Endothelial cell of umbilical vein (primary cell): ENCODE results near the gene TMEFF2.

Experiments used
- CTCF ChIP-seq, 2 donors: IDR thresholded peaks; 1 replicate in 1 of 2; 2 replicates in 1 of 2; pipeline ENCODE4 v1.5.1; 2011; ENCODE audit warnings: low read length in 2 of 2, mild to moderate bottlenecking in 2 of 2, moderate library complexity in 2 of 2, control low read depth in 1 of 2, inconsistent platforms in 1 of 2, low read depth in 1 of 2; ENCODE audit not compliant: insufficient read depth in 1 of 2; ENCODE audit errors: extremely low read depth in 1 of 2
- EZH2 ChIP-seq: IDR thresholded peaks from 2 replicates; pipeline ENCODE4 v1.6.1; 2012; ENCODE audit warnings: borderline replicate concordance, low read depth, mild to moderate bottlenecking, moderate library complexity, low read length, inconsistent platforms; ENCODE audit not compliant: severe bottlenecking
- GATA2 ChIP-seq: IDR thresholded peaks from 2 replicates; pipeline ENCODE4 v1.7.0; 2011; ENCODE audit warnings: low read depth, mild to moderate bottlenecking, moderate library complexity, mixed read lengths, low read length; ENCODE audit not compliant: insufficient read length, insufficient read depth
- JUN ChIP-seq: IDR thresholded peaks from 2 replicates; pipeline ENCODE4 v1.6.1; 2011; ENCODE audit warnings: borderline replicate concordance, low read depth; ENCODE audit not compliant: insufficient read length, insufficient read depth
- MAX ChIP-seq: IDR thresholded peaks from 2 replicates; pipeline ENCODE4 v1.6.1; 2011; ENCODE audit not compliant: insufficient read depth, insufficient read length
- MYC ChIP-seq: IDR thresholded peaks from one replicate; pipeline ENCODE4 v1.6.1; 2011; ENCODE audit warnings: mild to moderate bottlenecking, low read depth, low read length
- POLR2A ChIP-seq: IDR thresholded peaks from 2 replicates; pipeline ENCODE4 v1.6.1; 2012; ENCODE audit warnings: low read depth, mild to moderate bottlenecking, control low read depth, low read length
- POLR2AphosphoS5 ChIP-seq: IDR thresholded peaks from 2 replicates; pipeline ENCODE4 v1.6.1; 2012; ENCODE audit warnings: low read depth, mild to moderate bottlenecking, control low read depth, low read length, moderate library complexity; ENCODE audit not compliant: insufficient read depth

DNA sequence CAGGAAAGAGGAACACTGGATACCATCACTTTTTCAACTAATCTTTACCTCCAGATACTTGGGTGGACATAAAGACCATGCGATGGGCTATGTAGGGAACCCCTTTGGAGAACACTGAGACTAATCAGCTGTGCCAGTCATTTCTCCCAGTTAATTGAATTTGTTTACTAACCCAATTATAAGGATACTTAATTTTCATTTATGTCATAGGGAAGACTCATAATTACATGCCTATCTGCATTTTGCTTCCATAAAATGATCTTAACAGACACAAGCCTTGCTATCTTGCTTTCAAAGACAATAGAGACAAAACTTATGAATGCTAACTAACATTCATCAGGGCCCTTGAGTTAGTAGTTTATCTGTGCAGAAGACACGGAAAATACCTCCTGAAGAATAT, 279.0 kb downstream of the TMEFF2 start:
- TF ChIP-seq CTCF (IDR thresholded peaks at IDR 0.05; ENCODE audit: extremely low read depth in 1 of 2, insufficient read depth in 1 of 2, low read depth in 1 of 2, low read length in 2 of 2) (no peak), MAX (no peak), JUN (no peak), GATA2 (no peak), EZH2 (no peak), POLR2AphosphoS5 (no peak), POLR2A (no peak), MYC (no peak)
